ENCODE measurements around the gene PAPSS1. TPM values are rescaled to one million over a fixed set of nuclear protein-coding genes. Genes with fewer than 3 reads are reported as not detected.

Gene PAPSS1
- polyA plus RNA-seq, 1 of the 3 experiments (the other 2 are of a cell fraction) = 70.1 TPM

DNA sequence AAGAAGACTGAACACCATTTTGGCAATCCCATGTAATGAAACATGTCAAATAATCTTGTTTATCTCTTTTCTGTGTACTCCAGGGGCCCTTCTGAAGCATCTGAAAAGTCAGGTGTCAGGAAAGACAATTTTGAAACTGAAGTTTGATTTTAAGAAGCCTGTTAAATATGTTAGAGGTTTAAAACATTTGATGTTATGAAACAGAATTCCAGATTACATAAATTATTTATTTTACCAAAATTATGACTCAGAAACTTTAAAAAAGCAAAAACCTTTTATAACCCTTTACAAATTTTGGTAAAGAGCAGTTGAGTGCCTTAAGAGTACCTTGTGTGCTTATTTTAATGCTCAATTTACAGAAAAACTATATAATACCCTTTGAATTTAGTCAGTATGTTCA is 130.8 kb downstream of the PAPSS1 start:
- POLR2A ChIA-PET = no interaction called here
- H4K20me1 ChIP-seq (ENCODE audit: insufficient read depth) = no peaks in the 10 kb centered on the region
- no peaks in the 10 kb centered on the region for H3K9me2 ChIP-seq
- H3K9me3 ChIP-seq = peaks cover 14% of the 10 kb centered on the region
- no peaks in the 10 kb centered on the region for H3K27me3 ChIP-seq (ENCODE audit: insufficient read depth)
- TF ChIP-seq YY1 (IDR thresholded peaks at IDR 0.05; ENCODE audit: low read depth) = no peak
- no peak for TF ChIP-seq CHD2 (IDR thresholded peaks at IDR 0.05; ENCODE audit: low read length, partially characterized antibody)
- no peaks in the 10 kb centered on the region for H3K4me1 ChIP-seq (ENCODE audit: control insufficient read depth in 1 of 2, insufficient read depth in 2 of 2, low read depth in 1 of 2, low read length in 1 of 2)
- no peak overlapping the region for H3K27ac ChIP-seq (ENCODE audit: low read depth in 2 of 2, low read length in 1 of 2)
- DNase-seq = no peak
- no peaks in the 10 kb centered on the region for H3K79me2 ChIP-seq (ENCODE audit: insufficient read depth)
- CTCF ChIA-PET = no interaction called here
- H3K9ac ChIP-seq = no peak overlapping the region
- H3F3A ChIP-seq (replicated peaks; ENCODE audit: insufficient read depth) = no peaks in the 10 kb centered on the region
- H3K36me3 ChIP-seq (replicated peaks in 1 of 2; ENCODE audit: control insufficient read depth in 1 of 2, insufficient read depth in 2 of 2, low read length in 1 of 2) = no peaks in the 10 kb centered on the region
- no peak overlapping the region for H2AFZ ChIP-seq (ENCODE audit: low read depth)
- no peak overlapping the region for H3K4me3 ChIP-seq (ENCODE audit: low read depth in 2 of 2, low read length in 1 of 2)
- no peak overlapping the region for H3K4me2 ChIP-seq

DNA sequence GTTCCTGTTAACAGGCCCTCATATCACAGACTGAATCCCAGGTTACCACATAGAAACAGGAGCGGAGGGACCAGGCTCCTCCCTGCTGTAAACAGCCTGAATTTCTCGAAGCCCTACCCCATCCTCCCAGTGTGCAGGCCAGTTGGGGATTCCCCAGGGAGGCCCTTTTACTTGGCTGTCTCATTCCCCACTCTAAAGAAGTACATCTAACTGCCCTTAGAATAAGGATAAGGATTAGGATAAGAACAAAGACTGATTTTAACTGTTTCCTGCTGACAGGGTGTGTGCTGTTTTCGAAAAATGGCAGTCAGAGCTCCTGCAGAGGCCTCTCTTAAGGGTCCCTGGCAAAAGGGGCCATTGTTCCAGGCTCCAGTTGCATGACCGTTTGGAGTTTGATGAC is 133.7 kb downstream of the PAPSS1 start:
- H3K79me2 ChIP-seq (ENCODE audit: insufficient read depth) = no peaks in the 10 kb centered on the region
- ChIA-PET CTCF (no interaction called here), POLR2A (no interaction called here)
- H3K27me3 ChIP-seq (ENCODE audit: insufficient read depth) = no peaks in the 10 kb centered on the region
- H3K27ac ChIP-seq (ENCODE audit: low read depth in 2 of 2, low read length in 1 of 2) = no peak overlapping the region
- no peaks in the 10 kb centered on the region for H4K20me1 ChIP-seq (ENCODE audit: insufficient read depth)
- no peaks in the 10 kb centered on the region for H3K4me1 ChIP-seq (ENCODE audit: control insufficient read depth in 1 of 2, insufficient read depth in 2 of 2, low read depth in 1 of 2, low read length in 1 of 2)
- peaks cover 14% of the 10 kb centered on the region for H3K9me3 ChIP-seq
- no peak for TF ChIP-seq RAD21 (IDR thresholded peaks at IDR 0.05; ENCODE audit: low read length)
- TF ChIP-seq REST (IDR thresholded peaks at IDR 0.05; ENCODE audit: low read depth, low read length) = no peak
- TF ChIP-seq JUND (IDR thresholded peaks at IDR 0.05) = no peak
- no peak for TF ChIP-seq RCOR1 (IDR thresholded peaks at IDR 0.05; ENCODE audit: low read length)
- TF ChIP-seq YY1 (IDR thresholded peaks at IDR 0.05; ENCODE audit: low read depth) = no peak
- TF ChIP-seq, protein P1, sequence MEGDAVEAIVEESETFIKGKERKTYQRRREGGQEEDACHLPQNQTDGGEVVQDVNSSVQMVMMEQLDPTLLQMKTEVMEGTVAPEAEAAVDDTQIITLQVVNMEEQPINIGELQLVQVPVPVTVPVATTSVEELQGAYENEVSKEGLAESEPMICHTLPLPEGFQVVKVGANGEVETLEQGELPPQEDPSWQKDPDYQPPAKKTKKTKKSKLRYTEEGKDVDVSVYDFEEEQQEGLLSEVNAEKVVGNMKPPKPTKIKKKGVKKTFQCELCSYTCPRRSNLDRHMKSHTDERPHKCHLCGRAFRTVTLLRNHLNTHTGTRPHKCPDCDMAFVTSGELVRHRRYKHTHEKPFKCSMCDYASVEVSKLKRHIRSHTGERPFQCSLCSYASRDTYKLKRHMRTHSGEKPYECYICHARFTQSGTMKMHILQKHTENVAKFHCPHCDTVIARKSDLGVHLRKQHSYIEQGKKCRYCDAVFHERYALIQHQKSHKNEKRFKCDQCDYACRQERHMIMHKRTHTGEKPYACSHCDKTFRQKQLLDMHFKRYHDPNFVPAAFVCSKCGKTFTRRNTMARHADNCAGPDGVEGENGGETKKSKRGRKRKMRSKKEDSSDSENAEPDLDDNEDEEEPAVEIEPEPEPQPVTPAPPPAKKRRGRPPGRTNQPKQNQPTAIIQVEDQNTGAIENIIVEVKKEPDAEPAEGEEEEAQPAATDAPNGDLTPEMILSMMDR (IDR thresholded peaks at IDR 0.05) = no peak
- no peak for TF ChIP-seq TCF12 (IDR thresholded peaks at IDR 0.05)
- TF ChIP-seq RFX5 (IDR thresholded peaks at IDR 0.05; ENCODE audit: low read length) = no peak
- no peak for TF ChIP-seq CHD2 (IDR thresholded peaks at IDR 0.05; ENCODE audit: low read length, partially characterized antibody)
- 35% methylated on average over 3 of the region's 4 CpGs for WGBS (ENCODE audit: low lambda C conversion rate)
- no peaks in the 10 kb centered on the region for H3K9me2 ChIP-seq
- H3K9ac ChIP-seq = no peak overlapping the region
- no peaks in the 10 kb centered on the region for H3K36me3 ChIP-seq (replicated peaks in 1 of 2; ENCODE audit: control insufficient read depth in 1 of 2, insufficient read depth in 2 of 2, low read length in 1 of 2)
- DNase-seq = no peak
- no peak overlapping the region for H3K4me2 ChIP-seq
- no peak overlapping the region for H3K4me3 ChIP-seq (ENCODE audit: low read depth in 2 of 2, low read length in 1 of 2)
- no peak overlapping the region for H2AFZ ChIP-seq (ENCODE audit: low read depth)
- no peaks in the 10 kb centered on the region for H3F3A ChIP-seq (replicated peaks; ENCODE audit: insufficient read depth)

All from SK-N-SH (cell line).